ENCODE measurements around the gene SBSN.
"Not testable (repeated sequence)": the region's sequence is repeated elsewhere in the genome, so short reads cannot be mapped to it uniquely, and the experiment has no call there.

The SBSN gene

GRCh38 chr19:35501684-35502083 is 26.4 kb downstream of the SBSN start:
- DNase-seq: no peak

GRCh38 chr19:35500611-35501010 is 27.5 kb downstream of the SBSN start:
- no peak for DNase-seq

GRCh38 chr19:35498984-35499527 is 29.1 kb downstream of the SBSN start:
- no peak for DNase-seq

- no peak for DNase-seq
These were observed 29.9 kb downstream of the SBSN start for GRCh38 chr19:35498220-35498619.

- no peak for DNase-seq
These were observed 30.7 kb downstream of the SBSN start for GRCh38 chr19:35497406-35497805.

- DNase-seq: peak; percentile 67
These were observed 32.7 kb downstream of the SBSN start for GRCh38 chr19:35495107-35496064.

- DNase-seq: no peak
These were observed 34.1 kb downstream of the SBSN start for GRCh38 chr19:35493971-35494370.

- DNase-seq: no peak
These were observed 36.2 kb downstream of the SBSN start for GRCh38 chr19:35491836-35492360.

- DNase-seq: no peak
These were observed 37.7 kb downstream of the SBSN start, which contains the start of gene KRTDAP for GRCh38 chr19:35490364-35490763. KRTDAP (minus strand) TSS chr19:35490464; CDS start chr19:35490442, 22 bp downstream.

- no peak for DNase-seq
These were observed 39.4 kb downstream of the SBSN start for GRCh38 chr19:35488677-35489076.

- no peak for DNase-seq
These were observed 40.4 kb downstream of the SBSN start for GRCh38 chr19:35487656-35488182.

- DNase-seq: no peak
These were observed 41.8 kb downstream of the SBSN start for GRCh38 chr19:35486268-35486708.

- DNase-seq: no peak
These were observed 43.7 kb downstream of the SBSN start for GRCh38 chr19:35484252-35485036.

GRCh38 chr19:35483089-35483488 is 45.0 kb downstream of the SBSN start:
- no peak for DNase-seq

GRCh38 chr19:35478794-35479677 is 49.1 kb downstream of the SBSN start:
- no peak for DNase-seq

- no peak for DNase-seq
These were observed 52.0 kb downstream of the SBSN start for GRCh38 chr19:35476149-35476548.

- not testable (repeated sequence) for DNase-seq
These were observed 53.5 kb downstream of the SBSN start for GRCh38 chr19:35474594-35474993.

- no peak for DNase-seq
These were observed 54.0 kb downstream of the SBSN start for GRCh38 chr19:35474104-35474503.

Data from activated CD4-positive, alpha-beta T cell treated with anti-CD3 and anti-CD28 coated beads, Interleukin-2, amount 50 U/mL, for 16 hours (primary cell).